Stimulated activated memory B cell treated with anti-CD40 and anti-IgM and Interleukin-4, amounts not matched to agents 10 μg/mL and 1 μg/mL and 100 μg/mL, for 72 hours (primary cell): ENCODE results near the gene CHD9.
"Not testable (repeated sequence)": the region's sequence is repeated elsewhere in the genome, so short reads cannot be mapped to it uniquely, and the experiment has no call there.

ENCODE experiments used
- ATAC-seq: fragments of 150-1000 bp; cut with Tn5 transposase; 2 replicates; pipeline ENCODE4 v1.10.0; 2021
- H3K27ac Mint-ChIP-seq: one replicate; pipeline ENCODE4 v1.8.0; 2022; ENCODE audit warnings: mild to moderate bottlenecking, mixed read lengths
- H3K27me3 Mint-ChIP-seq: one replicate; pipeline ENCODE4 v1.8.0; 2022; ENCODE audit warnings: mixed read lengths
- H3K36me3 Mint-ChIP-seq: one replicate; pipeline ENCODE4 v1.8.0; 2022; ENCODE audit warnings: mixed read lengths
- H3K4me1 Mint-ChIP-seq: one replicate; pipeline ENCODE4 v1.8.0; 2022; ENCODE audit warnings: mixed read lengths
- H3K4me3 Mint-ChIP-seq: one replicate; pipeline ENCODE4 v1.8.0; 2022; ENCODE audit warnings: mild to moderate bottlenecking, moderate library complexity, mixed read lengths
- H3K9me3 Mint-ChIP-seq: one replicate; pipeline ENCODE4 v1.8.0; 2022; ENCODE audit warnings: mixed read lengths

Gene CHD9

GRCh38 chr16:53054670-53055485 lies at the start of gene CHD9:
Gene CHD9 (plus strand): TSS chr16:53054991. CDS start chr16:53156090, 101,099 bp downstream.
- peak; percentile 92 for ATAC-seq
- Mint-ChIP-seq H3K27ac (peak within 1 kb of the TSS; percentile 96), H3K4me3 (peak within 1 kb of the TSS; percentile 98), H3K27me3 (no peaks in the 10 kb centered on the region), H3K9me3 (no peaks in the 10 kb centered on the region), H3K4me1 (peaks cover 46% of the 10 kb centered on the region), H3K36me3 (peaks cover 5% of the 10 kb centered on the region)

- peaks cover 38% of the 10 kb centered on the region for H3K27me3 Mint-ChIP-seq
- no peaks in the 10 kb centered on the region for H3K4me1 Mint-ChIP-seq
- H3K27ac Mint-ChIP-seq: no peak overlapping the region
- no peak overlapping the region for H3K4me3 Mint-ChIP-seq
- peaks cover 4% of the 10 kb centered on the region for H3K9me3 Mint-ChIP-seq
- H3K36me3 Mint-ChIP-seq: no peaks in the 10 kb centered on the region
- no peak for ATAC-seq
Observed at GRCh38 chr16:53007095-53007494, 47.7 kb upstream of the CHD9 start.

- H3K4me1 Mint-ChIP-seq: no peaks in the 10 kb centered on the region
- H3K27me3 Mint-ChIP-seq: peaks cover 32% of the 10 kb centered on the region
- no peaks in the 10 kb centered on the region for H3K36me3 Mint-ChIP-seq
- no peak overlapping the region for H3K4me3 Mint-ChIP-seq
- no peak for ATAC-seq
- H3K9me3 Mint-ChIP-seq: no peaks in the 10 kb centered on the region
- H3K27ac Mint-ChIP-seq: no peak overlapping the region
Observed at GRCh38 chr16:53014287-53014686, 40.5 kb upstream of the CHD9 start.

- Mint-ChIP-seq H3K27ac (no peak overlapping the region), H3K4me3 (no peak overlapping the region), H3K9me3 (no peaks in the 10 kb centered on the region), H3K27me3 (peaks cover 30% of the 10 kb centered on the region), H3K36me3 (no peaks in the 10 kb centered on the region), H3K4me1 (no peaks in the 10 kb centered on the region)
- ATAC-seq: no peak
Observed at GRCh38 chr16:53018834-53019416, 35.9 kb upstream of the CHD9 start.

GRCh38 chr16:53022374-53022773 lies 32.4 kb upstream of the CHD9 start:
- Mint-ChIP-seq H3K9me3 (no peaks in the 10 kb centered on the region), H3K27ac (no peak overlapping the region), H3K4me1 (no peaks in the 10 kb centered on the region), H3K36me3 (no peaks in the 10 kb centered on the region), H3K4me3 (no peak overlapping the region), H3K27me3 (peaks cover 20% of the 10 kb centered on the region)
- ATAC-seq: no peak

- Mint-ChIP-seq H3K4me1 (no peaks in the 10 kb centered on the region), H3K36me3 (no peaks in the 10 kb centered on the region), H3K27me3 (peaks cover 20% of the 10 kb centered on the region), H3K9me3 (no peaks in the 10 kb centered on the region), H3K4me3 (no peak overlapping the region), H3K27ac (no peak overlapping the region)
- no peak for ATAC-seq
Observed at GRCh38 chr16:53024045-53024444, 30.7 kb upstream of the CHD9 start.

- no peak for ATAC-seq
- peaks cover 28% of the 10 kb centered on the region for H3K27me3 Mint-ChIP-seq
- no peaks in the 10 kb centered on the region for H3K4me1 Mint-ChIP-seq
Observed at GRCh38 chr16:53029971-53030370, 24.8 kb upstream of the CHD9 start.

GRCh38 chr16:53031323-53031942 lies 23.4 kb upstream of the CHD9 start:
- Mint-ChIP-seq H3K4me1 (no peaks in the 10 kb centered on the region), H3K4me3 (no peak overlapping the region), H3K36me3 (no peaks in the 10 kb centered on the region), H3K9me3 (peaks cover 5% of the 10 kb centered on the region), H3K27me3 (peaks cover 30% of the 10 kb centered on the region), H3K27ac (no peak overlapping the region)
- no peak for ATAC-seq

More at GRCh38 chr16:53029971-53030370, 24.8 kb upstream of the CHD9 start:
- Mint-ChIP-seq H3K9me3 (peaks cover 5% of the 10 kb centered on the region), H3K4me3 (no peak overlapping the region), H3K36me3 (no peaks in the 10 kb centered on the region), H3K27ac (no peak overlapping the region)

- Mint-ChIP-seq H3K27me3 (peaks cover 29% of the 10 kb centered on the region), H3K4me3 (no peak overlapping the region), H3K4me1 (no peaks in the 10 kb centered on the region), H3K36me3 (no peaks in the 10 kb centered on the region), H3K27ac (no peak overlapping the region), H3K9me3 (peaks cover 5% of the 10 kb centered on the region)
- no peak for ATAC-seq
Observed at GRCh38 chr16:53034306-53034705, 20.5 kb upstream of the CHD9 start.

GRCh38 chr16:53035176-53035942 lies 19.4 kb upstream of the CHD9 start:
- no peak for ATAC-seq
- Mint-ChIP-seq H3K27me3 (peaks cover 29% of the 10 kb centered on the region), H3K36me3 (no peaks in the 10 kb centered on the region), H3K4me1 (no peaks in the 10 kb centered on the region), H3K27ac (no peak overlapping the region), H3K4me3 (no peak overlapping the region), H3K9me3 (peaks cover 5% of the 10 kb centered on the region)

- Mint-ChIP-seq H3K27ac (no peak overlapping the region), H3K4me1 (no peaks in the 10 kb centered on the region), H3K27me3 (peaks cover 29% of the 10 kb centered on the region), H3K36me3 (no peaks in the 10 kb centered on the region), H3K4me3 (no peak overlapping the region), H3K9me3 (peaks cover 9% of the 10 kb centered on the region)
- ATAC-seq: no peak
Observed at GRCh38 chr16:53036066-53036465, 18.7 kb upstream of the CHD9 start.

GRCh38 chr16:53036711-53037110 lies 18.1 kb upstream of the CHD9 start:
- ATAC-seq, H3K4me1 Mint-ChIP-seq, H3K36me3 Mint-ChIP-seq, H3K9me3 Mint-ChIP-seq, H3K27ac Mint-ChIP-seq, H3K4me3 Mint-ChIP-seq: not testable (repeated sequence)
- peaks cover 29% of the 10 kb centered on the region for H3K27me3 Mint-ChIP-seq

- Mint-ChIP-seq H3K27ac (no peak overlapping the region), H3K4me3 (no peak overlapping the region), H3K9me3 (peaks cover 4% of the 10 kb centered on the region), H3K4me1 (peaks cover 9% of the 10 kb centered on the region), H3K27me3 (peaks cover 11% of the 10 kb centered on the region), H3K36me3 (no peaks in the 10 kb centered on the region)
- no peak for ATAC-seq
Observed at GRCh38 chr16:53040788-53041187, 14.0 kb upstream of the CHD9 start.

- peaks cover 9% of the 10 kb centered on the region for H3K4me1 Mint-ChIP-seq
- peaks cover 18% of the 10 kb centered on the region for H3K27me3 Mint-ChIP-seq
- ATAC-seq: no peak
Observed at GRCh38 chr16:53041320-53042051, 13.3 kb upstream of the CHD9 start.

More at GRCh38 chr16:53041320-53042051, 13.3 kb upstream of the CHD9 start:
- Mint-ChIP-seq H3K4me3 (no peak overlapping the region), H3K27ac (no peak overlapping the region), H3K9me3 (peaks cover 4% of the 10 kb centered on the region), H3K36me3 (no peaks in the 10 kb centered on the region)
